Measurements from ENCODE around the gene GALNT9. TPM values are rescaled to one million over a fixed set of nuclear protein-coding genes. Genes with fewer than 3 reads are reported as not detected.

The GALNT9 gene
- polyA plus RNA-seq, 1 donor from 2014 or later: 13.5 TPM

DNA sequence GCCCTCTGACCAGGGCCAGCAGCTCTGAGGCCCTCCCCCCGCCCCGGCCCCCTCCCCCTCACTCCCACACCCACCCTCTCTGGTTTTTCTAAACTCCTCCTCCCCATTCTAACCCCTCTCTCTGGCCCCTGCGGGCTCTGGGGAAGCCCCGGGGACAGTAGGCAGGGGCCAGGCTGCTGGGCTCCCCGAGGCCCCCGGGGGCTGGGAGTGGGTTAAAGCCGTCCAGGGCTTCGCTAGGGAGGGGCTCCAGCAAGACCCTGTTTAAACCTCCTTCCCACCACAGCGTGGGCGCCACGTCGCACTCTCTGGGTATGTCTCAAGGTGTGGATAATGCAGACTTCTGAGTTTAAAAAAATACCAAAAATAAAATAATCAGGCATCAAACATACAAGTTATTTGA lies 51.4 kb downstream of the GALNT9 start:
- Histone ChIP-seq H3K27ac (ENCODE audit: low read length) (no peak overlapping the region), H3K4me3 (ENCODE audit: low read length) (no peak overlapping the region)

DNA sequence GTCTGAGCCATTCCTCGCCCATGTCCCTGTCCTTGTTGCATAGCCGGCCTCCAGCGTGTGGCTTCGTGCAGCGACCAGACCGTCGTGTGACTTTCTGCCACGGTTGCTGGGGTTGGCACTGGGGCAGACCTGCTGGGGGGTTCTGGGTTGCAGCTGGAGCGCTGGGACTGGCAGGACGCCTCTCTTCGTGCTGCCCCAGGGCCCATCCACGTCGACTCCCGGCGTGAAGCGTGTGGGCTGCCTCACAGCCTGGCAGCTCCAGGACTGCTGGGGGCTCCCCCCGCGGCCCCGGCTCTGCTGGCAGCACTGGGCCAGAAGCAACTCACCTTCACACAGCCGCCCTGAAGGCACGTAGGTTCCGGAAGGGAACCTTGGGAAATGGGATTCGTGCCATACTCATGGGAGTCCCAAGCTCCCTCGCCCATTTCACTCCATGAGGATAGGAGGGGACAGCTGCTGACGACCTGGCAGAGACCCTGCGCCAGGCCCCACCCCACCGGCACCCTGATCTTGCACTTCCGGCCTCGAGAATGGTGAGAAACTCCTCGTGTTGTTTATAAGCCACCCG lies 51.9 kb downstream of the GALNT9 start:
- H3K9ac ChIP-seq (ENCODE audit: low read length): no peak overlapping the region
- no peaks in the 10 kb centered on the region for H3K27me3 ChIP-seq (ENCODE audit: insufficient read depth, low read depth, low read length)
- no peaks in the 10 kb centered on the region for H3K79me2 ChIP-seq (replicated peaks; ENCODE audit: insufficient read depth, low read length)
- H3K9me3 ChIP-seq (ENCODE audit: low read length): no peaks in the 10 kb centered on the region
- no peaks in the 10 kb centered on the region for H3F3A ChIP-seq (ENCODE audit: insufficient read depth, low read length, poor library complexity, severe bottlenecking)
- TF ChIP-seq MXI1 (conservative IDR thresholded peaks at IDR 0.05; ENCODE audit: poor library complexity, severe bottlenecking) (no peak), CTCF (IDR thresholded peaks at IDR 0.05; ENCODE audit: poor library complexity, severe bottlenecking) (no peak), SMC3 (conservative IDR thresholded peaks at IDR 0.05; ENCODE audit: poor library complexity) (no peak), EP300 (conservative IDR thresholded peaks at IDR 0.05; ENCODE audit: poor library complexity, severe bottlenecking) (no peak)
- H3K27ac ChIP-seq (ENCODE audit: low read length): no peak overlapping the region
- no peaks in the 10 kb centered on the region for H3K9me2 ChIP-seq (ENCODE audit: insufficient read depth, low read length)
- H3K36me3 ChIP-seq (ENCODE audit: insufficient read depth, low read length): no peaks in the 10 kb centered on the region
- H3K4me2 ChIP-seq (ENCODE audit: low read length): no peak overlapping the region
- no peak overlapping the region for H2AFZ ChIP-seq (ENCODE audit: low read depth, low read length)
- no peak overlapping the region for H3K4me3 ChIP-seq (ENCODE audit: low read length)
- H4K20me1 ChIP-seq (ENCODE audit: insufficient read depth): no peaks in the 10 kb centered on the region

More for the DNA sequence above, 51.4 kb downstream of the GALNT9 start:
- H3K79me2 ChIP-seq (replicated peaks; ENCODE audit: insufficient read depth, low read length): no peaks in the 10 kb centered on the region
- no peaks in the 10 kb centered on the region for H3K36me3 ChIP-seq (ENCODE audit: insufficient read depth, low read length)
- H2AFZ ChIP-seq (ENCODE audit: low read depth, low read length): no peak overlapping the region
- no peaks in the 10 kb centered on the region for H3K9me3 ChIP-seq (ENCODE audit: low read length)
- H3F3A ChIP-seq (ENCODE audit: insufficient read depth, low read length, poor library complexity, severe bottlenecking): no peaks in the 10 kb centered on the region
- no peaks in the 10 kb centered on the region for H3K9me2 ChIP-seq (ENCODE audit: insufficient read depth, low read length)
- TF ChIP-seq RAD21 (conservative IDR thresholded peaks at IDR 0.05): no peak
- TF ChIP-seq EZH2 (IDR thresholded peaks at IDR 0.05; ENCODE audit: borderline replicate concordance, insufficient read depth, low read length, poor library complexity, severe bottlenecking): no peak
- TF ChIP-seq MXI1 (conservative IDR thresholded peaks at IDR 0.05; ENCODE audit: poor library complexity, severe bottlenecking): no peak
- TF ChIP-seq POLR2AphosphoS5 (IDR thresholded peaks at IDR 0.05): no peak
- TF ChIP-seq EP300 (conservative IDR thresholded peaks at IDR 0.05; ENCODE audit: poor library complexity, severe bottlenecking): no peak
- no peak for TF ChIP-seq CTCF (IDR thresholded peaks at IDR 0.05; ENCODE audit: poor library complexity, severe bottlenecking)
- no peak for TF ChIP-seq TAF1 (IDR thresholded peaks at IDR 0.05; ENCODE audit: low read depth)
- H3K9ac ChIP-seq (ENCODE audit: low read length): no peak overlapping the region
- no peaks in the 10 kb centered on the region for H3K27me3 ChIP-seq (ENCODE audit: insufficient read depth, low read depth, low read length)
- H3K4me2 ChIP-seq (ENCODE audit: low read length): no peak overlapping the region
- no peaks in the 10 kb centered on the region for H4K20me1 ChIP-seq (ENCODE audit: insufficient read depth)

GRCh38 chr12:132276827-132277373 lies 52.5 kb downstream of the GALNT9 start:
- Histone ChIP-seq H3K4me3 (ENCODE audit: low read length) (peak overlapping the region; percentile 15), H3K27ac (ENCODE audit: low read length) (peak overlapping the region; percentile 11), H3K4me2 (ENCODE audit: low read length) (no peak overlapping the region), H3F3A (ENCODE audit: insufficient read depth, low read length, poor library complexity, severe bottlenecking) (no peaks in the 10 kb centered on the region), H4K20me1 (ENCODE audit: insufficient read depth) (no peaks in the 10 kb centered on the region), H3K9me3 (ENCODE audit: low read length) (no peaks in the 10 kb centered on the region), H3K9me2 (ENCODE audit: insufficient read depth, low read length) (no peaks in the 10 kb centered on the region), H3K79me2 (replicated peaks; ENCODE audit: insufficient read depth, low read length) (no peaks in the 10 kb centered on the region), H3K9ac (ENCODE audit: low read length) (no peak overlapping the region), H3K36me3 (ENCODE audit: insufficient read depth, low read length) (no peaks in the 10 kb centered on the region), H3K27me3 (ENCODE audit: insufficient read depth, low read depth, low read length) (no peaks in the 10 kb centered on the region), H2AFZ (ENCODE audit: low read depth, low read length) (no peak overlapping the region)
- TF ChIP-seq MXI1 (conservative IDR thresholded peaks at IDR 0.05; ENCODE audit: poor library complexity, severe bottlenecking) (no peak), EZH2 (IDR thresholded peaks at IDR 0.05; ENCODE audit: borderline replicate concordance, insufficient read depth, low read length, poor library complexity, severe bottlenecking) (no peak), POLR2AphosphoS5 (IDR thresholded peaks at IDR 0.05) (no peak), CTCF (IDR thresholded peaks at IDR 0.05; ENCODE audit: poor library complexity, severe bottlenecking) (no peak), EP300 (conservative IDR thresholded peaks at IDR 0.05; ENCODE audit: poor library complexity, severe bottlenecking) (no peak), RAD21 (conservative IDR thresholded peaks at IDR 0.05) (no peak), TAF1 (IDR thresholded peaks at IDR 0.05; ENCODE audit: low read depth) (no peak), SMC3 (conservative IDR thresholded peaks at IDR 0.05; ENCODE audit: poor library complexity) (no peak)
- TF ChIP-seq, protein P1, sequence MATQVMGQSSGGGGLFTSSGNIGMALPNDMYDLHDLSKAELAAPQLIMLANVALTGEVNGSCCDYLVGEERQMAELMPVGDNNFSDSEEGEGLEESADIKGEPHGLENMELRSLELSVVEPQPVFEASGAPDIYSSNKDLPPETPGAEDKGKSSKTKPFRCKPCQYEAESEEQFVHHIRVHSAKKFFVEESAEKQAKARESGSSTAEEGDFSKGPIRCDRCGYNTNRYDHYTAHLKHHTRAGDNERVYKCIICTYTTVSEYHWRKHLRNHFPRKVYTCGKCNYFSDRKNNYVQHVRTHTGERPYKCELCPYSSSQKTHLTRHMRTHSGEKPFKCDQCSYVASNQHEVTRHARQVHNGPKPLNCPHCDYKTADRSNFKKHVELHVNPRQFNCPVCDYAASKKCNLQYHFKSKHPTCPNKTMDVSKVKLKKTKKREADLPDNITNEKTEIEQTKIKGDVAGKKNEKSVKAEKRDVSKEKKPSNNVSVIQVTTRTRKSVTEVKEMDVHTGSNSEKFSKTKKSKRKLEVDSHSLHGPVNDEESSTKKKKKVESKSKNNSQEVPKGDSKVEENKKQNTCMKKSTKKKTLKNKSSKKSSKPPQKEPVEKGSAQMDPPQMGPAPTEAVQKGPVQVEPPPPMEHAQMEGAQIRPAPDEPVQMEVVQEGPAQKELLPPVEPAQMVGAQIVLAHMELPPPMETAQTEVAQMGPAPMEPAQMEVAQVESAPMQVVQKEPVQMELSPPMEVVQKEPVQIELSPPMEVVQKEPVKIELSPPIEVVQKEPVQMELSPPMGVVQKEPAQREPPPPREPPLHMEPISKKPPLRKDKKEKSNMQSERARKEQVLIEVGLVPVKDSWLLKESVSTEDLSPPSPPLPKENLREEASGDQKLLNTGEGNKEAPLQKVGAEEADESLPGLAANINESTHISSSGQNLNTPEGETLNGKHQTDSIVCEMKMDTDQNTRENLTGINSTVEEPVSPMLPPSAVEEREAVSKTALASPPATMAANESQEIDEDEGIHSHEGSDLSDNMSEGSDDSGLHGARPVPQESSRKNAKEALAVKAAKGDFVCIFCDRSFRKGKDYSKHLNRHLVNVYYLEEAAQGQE (IDR thresholded peaks at IDR 0.05; ENCODE audit: borderline replicate concordance): no peak
